Panc1 (cell line): ENCODE data around the gene CCDC40. TPM values are rescaled to one million over a fixed set of nuclear protein-coding genes. Genes with fewer than 3 reads are reported as not detected.

Experiments used
- ATAC-seq: fragments of 200-7000 bp; cut with Tn5 transposase; 2 replicates; pipeline ENCODE4 v1.9.1; 2020; ENCODE audit warnings: mild to moderate bottlenecking, moderate library complexity
- BruUV-seq: library from RNA; stranded (reverse); fragments of 400-500 nt; replicated peaks from 2 replicates; lab custom pipeline; 2021; lab: Mats Ljungman, UMichigan
- CTCF ChIA-PET: fragments of 300-600 bp; sonication (Branson Sonifier 250); formaldehyde crosslinking; loops from one replicate; lab custom pipeline; 2022; ENCODE audit warnings: antibody characterized with exemption; lab: Charles Lee
- POLR2A ChIA-PET: fragments of 300-600 bp; sonication (Branson Sonifier 250); formaldehyde crosslinking; loops from one replicate; lab custom pipeline; 2022; ENCODE audit warnings: antibody characterized with exemption; lab: Charles Lee
- DNase-seq: peaks from one replicate; pipeline ENCODE4 v3.0.0-alpha.2; 2010; ENCODE audit warnings: low read depth, low spot score
- H3K27ac ChIP-seq: 2 replicates; pipeline ENCODE4 v1.5.1; 2011; ENCODE audit warnings: mild to moderate bottlenecking, low read length, inconsistent platforms
- H3K27me3 ChIP-seq: fragments of 200-500 bp; sonication (Bioruptor generic); 2 replicates; pipeline ENCODE4 v1.6.0; 2014; ENCODE audit warnings: low read length, inconsistent platforms; ENCODE audit not compliant: control insufficient read depth, insufficient read depth
- H3K36me3 ChIP-seq: fragments of 200-500 bp; sonication (Bioruptor generic); 2 replicates; pipeline ENCODE4 v1.5.1; 2014; ENCODE audit warnings: inconsistent platforms, mild to moderate bottlenecking, low read length, moderate library complexity; ENCODE audit not compliant: control insufficient read depth, insufficient read depth
- H3K4me1 ChIP-seq: 2 replicates; pipeline ENCODE4 v1.5.1; 2011; ENCODE audit warnings: inconsistent platforms, mild to moderate bottlenecking, low read length, moderate library complexity; ENCODE audit not compliant: control insufficient read depth, insufficient read depth
- H3K4me3 ChIP-seq, 2 experiments: 2 replicates each; pipeline ENCODE4 v1.5.1; 2011 to 2012; ENCODE audit warnings: low read depth in 2 of 2, low read length in 2 of 2, mild to moderate bottlenecking in 2 of 2, inconsistent platforms in 1 of 2, moderate library complexity in 1 of 2
- H3K9me3 ChIP-seq: fragments of 200-500 bp; sonication (Bioruptor generic); 2 replicates; pipeline ENCODE4 v1.5.1; 2014; ENCODE audit warnings: low read depth, mild to moderate bottlenecking, inconsistent platforms, low read length, moderate library complexity; ENCODE audit not compliant: control insufficient read depth, insufficient read depth
- POLR2AphosphoS5 ChIP-seq: IDR thresholded peaks from 2 replicates; pipeline ENCODE4 v1.6.1; 2012; ENCODE audit warnings: mild to moderate bottlenecking, low read depth, low read length, moderate library complexity
- SIN3A ChIP-seq: IDR thresholded peaks from 2 replicates; pipeline ENCODE4 v1.6.1; 2012; ENCODE audit warnings: low read depth, mild to moderate bottlenecking, low read length, moderate library complexity, borderline replicate concordance; ENCODE audit not compliant: insufficient read depth
- TCF7L2 ChIP-seq: IDR thresholded peaks from 2 replicates; pipeline ENCODE4 v1.6.1; 2011; ENCODE audit warnings: mild to moderate bottlenecking, low read depth, low read length, inconsistent platforms
- in situ Hi-C: cut with HindIII; loops from 2 replicates; pipeline ENCODE4 v1.10.0; 2016; ENCODE audit warnings: low sequenced_read_pairs, low pct_unique_long_range_greater_than_20kb
- intact Hi-C: fragments of 100-400 bp; cut with micrococcal nuclease; formaldehyde crosslinking; loops from one replicate; pipeline ENCODE4 v1.10.0; 2022; ENCODE audit not compliant: unreplicated experiment
- total RNA-seq: library from RNA; stranded (reverse); gene quantifications from one replicate; pipeline ENCODE4 v1.2.1, GENCODE V29; 2021; ENCODE audit not compliant: unreplicated experiment
- TF ChIP-seq, protein P1 (sequence below), 2 experiments: IDR thresholded peaks; 2 replicates each; pipeline ENCODE4 v1.6.1; 2011 to 2012; ENCODE audit warnings: low read depth in 2 of 2, control low read depth in 1 of 2, low read length in 1 of 2, mild to moderate bottlenecking in 1 of 2, moderate library complexity in 1 of 2; ENCODE audit not compliant: insufficient read depth in 1 of 2
- TF ChIP-seq, protein P2 (sequence below): fragments of 450-650 bp; IDR thresholded peaks from 2 replicates; pipeline ENCODE4 v1.5.1; 2017; ENCODE audit warnings: mild to moderate bottlenecking

Gene CCDC40
- total RNA-seq, 1 experiment from 2014 or later, result 18.0 TPM

DNA sequence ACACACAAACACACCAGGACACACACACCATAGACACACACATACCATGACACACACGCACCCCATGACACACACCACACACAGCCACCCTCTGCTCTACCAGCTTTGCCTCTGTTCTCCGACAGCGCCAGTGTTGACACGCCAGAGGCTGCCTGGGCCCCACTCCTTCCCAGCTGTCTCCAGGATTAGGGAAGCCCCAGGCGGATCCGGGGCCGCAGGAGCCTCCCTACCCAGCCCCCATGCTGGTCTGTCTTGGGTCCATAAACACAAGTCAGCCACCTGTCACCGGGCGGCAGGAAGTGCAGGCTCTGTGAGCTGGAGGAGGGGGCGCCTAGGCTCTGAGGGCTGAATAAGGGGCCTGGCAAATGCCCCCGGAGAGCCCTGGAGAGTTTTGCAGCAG is 11.3 kb upstream of the CCDC40 start:
- ChIA-PET CTCF (no interaction called here), POLR2A (no interaction called here)
- intact Hi-C loops (no loop called here), in situ Hi-C loops (no loop called here)
- ATAC-seq, result no peak
- no peak for DNase-seq
- no peaks in the 10 kb centered on the region for H3K9me3 ChIP-seq
- H3K27me3 ChIP-seq, result no peaks in the 10 kb centered on the region
- H3K4me1 ChIP-seq, result peaks cover 19% of the 10 kb centered on the region
- no peak overlapping the region for H3K27ac ChIP-seq
- H3K4me3 ChIP-seq, result no peak overlapping the region
- H3K36me3 ChIP-seq, result no peaks in the 10 kb centered on the region
- BruUV-seq, result no TSS peak
- TF ChIP-seq SIN3A (no peak), POLR2AphosphoS5 (no peak)

DNA sequence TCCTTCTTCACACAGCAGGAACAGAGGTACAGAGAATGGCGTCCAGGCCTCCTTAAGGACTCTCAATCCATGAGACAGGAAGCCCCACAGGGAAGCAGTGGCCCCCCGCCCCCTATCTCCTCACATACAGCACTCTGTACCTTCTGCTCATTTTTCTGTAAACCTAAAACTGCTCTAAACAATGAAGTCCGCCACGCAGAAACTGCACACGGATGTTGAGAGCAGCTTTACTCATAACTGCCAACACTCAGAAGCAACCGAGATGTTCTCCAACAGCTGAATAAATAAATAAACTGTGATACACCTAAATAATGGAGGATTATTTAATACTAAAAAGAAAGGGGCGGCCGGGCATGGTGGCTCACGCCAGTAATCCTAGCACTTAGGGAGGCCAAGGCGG is 10.6 kb upstream of the CCDC40 start:
- CTCF ChIA-PET, result no interaction called here
- no peak for DNase-seq
- TF ChIP-seq, protein P1, sequence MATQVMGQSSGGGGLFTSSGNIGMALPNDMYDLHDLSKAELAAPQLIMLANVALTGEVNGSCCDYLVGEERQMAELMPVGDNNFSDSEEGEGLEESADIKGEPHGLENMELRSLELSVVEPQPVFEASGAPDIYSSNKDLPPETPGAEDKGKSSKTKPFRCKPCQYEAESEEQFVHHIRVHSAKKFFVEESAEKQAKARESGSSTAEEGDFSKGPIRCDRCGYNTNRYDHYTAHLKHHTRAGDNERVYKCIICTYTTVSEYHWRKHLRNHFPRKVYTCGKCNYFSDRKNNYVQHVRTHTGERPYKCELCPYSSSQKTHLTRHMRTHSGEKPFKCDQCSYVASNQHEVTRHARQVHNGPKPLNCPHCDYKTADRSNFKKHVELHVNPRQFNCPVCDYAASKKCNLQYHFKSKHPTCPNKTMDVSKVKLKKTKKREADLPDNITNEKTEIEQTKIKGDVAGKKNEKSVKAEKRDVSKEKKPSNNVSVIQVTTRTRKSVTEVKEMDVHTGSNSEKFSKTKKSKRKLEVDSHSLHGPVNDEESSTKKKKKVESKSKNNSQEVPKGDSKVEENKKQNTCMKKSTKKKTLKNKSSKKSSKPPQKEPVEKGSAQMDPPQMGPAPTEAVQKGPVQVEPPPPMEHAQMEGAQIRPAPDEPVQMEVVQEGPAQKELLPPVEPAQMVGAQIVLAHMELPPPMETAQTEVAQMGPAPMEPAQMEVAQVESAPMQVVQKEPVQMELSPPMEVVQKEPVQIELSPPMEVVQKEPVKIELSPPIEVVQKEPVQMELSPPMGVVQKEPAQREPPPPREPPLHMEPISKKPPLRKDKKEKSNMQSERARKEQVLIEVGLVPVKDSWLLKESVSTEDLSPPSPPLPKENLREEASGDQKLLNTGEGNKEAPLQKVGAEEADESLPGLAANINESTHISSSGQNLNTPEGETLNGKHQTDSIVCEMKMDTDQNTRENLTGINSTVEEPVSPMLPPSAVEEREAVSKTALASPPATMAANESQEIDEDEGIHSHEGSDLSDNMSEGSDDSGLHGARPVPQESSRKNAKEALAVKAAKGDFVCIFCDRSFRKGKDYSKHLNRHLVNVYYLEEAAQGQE (IDR thresholded peaks at IDR 0.05; ENCODE audit: insufficient read depth in 1 of 2, low read depth in 2 of 2, low read length in 1 of 2), result no peak
- no peak for TF ChIP-seq POLR2AphosphoS5
- TF ChIP-seq SIN3A, result no peak
- TF ChIP-seq, protein P2, sequence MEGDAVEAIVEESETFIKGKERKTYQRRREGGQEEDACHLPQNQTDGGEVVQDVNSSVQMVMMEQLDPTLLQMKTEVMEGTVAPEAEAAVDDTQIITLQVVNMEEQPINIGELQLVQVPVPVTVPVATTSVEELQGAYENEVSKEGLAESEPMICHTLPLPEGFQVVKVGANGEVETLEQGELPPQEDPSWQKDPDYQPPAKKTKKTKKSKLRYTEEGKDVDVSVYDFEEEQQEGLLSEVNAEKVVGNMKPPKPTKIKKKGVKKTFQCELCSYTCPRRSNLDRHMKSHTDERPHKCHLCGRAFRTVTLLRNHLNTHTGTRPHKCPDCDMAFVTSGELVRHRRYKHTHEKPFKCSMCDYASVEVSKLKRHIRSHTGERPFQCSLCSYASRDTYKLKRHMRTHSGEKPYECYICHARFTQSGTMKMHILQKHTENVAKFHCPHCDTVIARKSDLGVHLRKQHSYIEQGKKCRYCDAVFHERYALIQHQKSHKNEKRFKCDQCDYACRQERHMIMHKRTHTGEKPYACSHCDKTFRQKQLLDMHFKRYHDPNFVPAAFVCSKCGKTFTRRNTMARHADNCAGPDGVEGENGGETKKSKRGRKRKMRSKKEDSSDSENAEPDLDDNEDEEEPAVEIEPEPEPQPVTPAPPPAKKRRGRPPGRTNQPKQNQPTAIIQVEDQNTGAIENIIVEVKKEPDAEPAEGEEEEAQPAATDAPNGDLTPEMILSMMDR, result no peak
- no peak for TF ChIP-seq TCF7L2
- POLR2A ChIA-PET, result no interaction called here
- intact Hi-C loops (no loop called here), in situ Hi-C loops (no loop called here)
- no peaks in the 10 kb centered on the region for H3K9me3 ChIP-seq
- no peak overlapping the region for H3K27ac ChIP-seq
- ATAC-seq, result no peak
- BruUV-seq, result no TSS peak
- H3K27me3 ChIP-seq, result no peaks in the 10 kb centered on the region
- H3K4me1 ChIP-seq, result peaks cover 23% of the 10 kb centered on the region
- no peak overlapping the region for H3K4me3 ChIP-seq
- H3K36me3 ChIP-seq, result no peaks in the 10 kb centered on the region

DNA sequence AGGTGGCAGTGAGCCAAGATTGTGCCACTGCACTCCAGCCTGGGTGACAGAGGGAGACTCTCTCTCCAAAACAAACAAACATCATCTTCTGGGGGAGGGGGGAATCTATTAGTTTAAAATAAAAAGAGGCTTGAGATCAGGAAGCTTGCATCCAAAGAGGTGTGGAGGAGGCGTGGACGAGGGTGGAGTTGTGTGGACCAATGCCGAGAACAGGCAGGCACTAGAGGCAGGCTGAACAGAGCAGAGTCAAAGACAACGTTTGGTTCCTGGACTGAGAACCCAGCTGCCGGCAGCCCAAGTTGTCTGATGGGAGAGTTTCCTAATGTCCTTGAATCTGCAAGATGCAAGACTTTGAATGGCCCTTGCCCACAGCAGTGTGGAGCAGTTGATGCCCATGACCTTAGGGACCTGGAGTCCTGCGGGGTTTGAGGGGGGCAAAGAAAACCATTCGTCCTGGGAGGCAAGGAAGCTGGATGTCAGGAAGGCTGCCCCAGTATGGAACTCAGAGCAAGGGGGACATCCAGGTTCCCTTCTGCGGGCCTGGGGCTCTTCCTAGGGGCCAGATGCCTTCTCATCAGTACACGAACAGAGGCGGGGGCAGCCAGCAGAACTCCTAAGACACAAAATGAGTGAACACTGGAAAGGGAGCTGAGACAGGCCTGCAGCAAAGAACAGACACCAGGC is 9.9 kb upstream of the CCDC40 start:
- Histone ChIP-seq H3K4me1 (peaks cover 29% of the 10 kb centered on the region), H3K27me3 (no peaks in the 10 kb centered on the region), H3K9me3 (no peaks in the 10 kb centered on the region), H3K36me3 (no peaks in the 10 kb centered on the region), H3K4me3 (no peak overlapping the region), H3K27ac (no peak overlapping the region)
- CTCF ChIA-PET, result interaction anchor here (1.0 to 1.2 kb wide), 2 partner anchors 20 to 52 kb away, joined by 4 to 5 read pairs; no protein-coding TSS in a partner anchor
- TF ChIP-seq, protein P2, result no peak
- TF ChIP-seq SIN3A (no peak), POLR2AphosphoS5 (no peak), TCF7L2 (no peak)
- TF ChIP-seq, protein P1 (IDR thresholded peaks at IDR 0.05; ENCODE audit: insufficient read depth in 1 of 2, low read depth in 2 of 2, low read length in 1 of 2), result no peak
- ATAC-seq (no peak), DNase-seq (no peak)
- in situ Hi-C loops, result no loop called here
- POLR2A ChIA-PET, result no interaction called here
- intact Hi-C loops, result no loop called here
- no TSS peak for BruUV-seq
